ENCODE results near the gene SH3BP4. TPM values are rescaled to one million over a fixed set of nuclear protein-coding genes. Genes with fewer than 3 reads are reported as not detected.

SH3BP4 gene
- total RNA-seq, 1 donor from 2014 or later: 37.1 TPM

GRCh38 chr2:235044501-235045271 lies 92.9 kb downstream of the SH3BP4 start:
- Mint-ChIP-seq H3K4me1 (peaks cover 15% of the 10 kb centered on the region), H3K4me3 (no peak overlapping the region), H3K9me3 (no peaks in the 10 kb centered on the region), H3K36me3 (ENCODE audit: low read depth) (peaks cover 20% of the 10 kb centered on the region), H3K27ac (ENCODE audit: unreplicated experiment) (peak overlapping the region; percentile 67), H3K27me3 (ENCODE audit: low read depth) (no peaks in the 10 kb centered on the region)
- TF ChIP-seq CTCF (conservative IDR thresholded peaks at IDR 0.05): no peak
- no peak for DNase-seq (ENCODE audit: low read depth, low spot score)

- H3K36me3 Mint-ChIP-seq (ENCODE audit: low read depth): peaks cover 20% of the 10 kb centered on the region
- no peak overlapping the region for H3K27ac Mint-ChIP-seq (ENCODE audit: unreplicated experiment)
- H3K27me3 Mint-ChIP-seq (ENCODE audit: low read depth): no peaks in the 10 kb centered on the region
- H3K9me3 Mint-ChIP-seq: no peaks in the 10 kb centered on the region
- no peak overlapping the region for H3K4me3 Mint-ChIP-seq
- no peak for TF ChIP-seq CTCF (conservative IDR thresholded peaks at IDR 0.05)
- no peak for DNase-seq (ENCODE audit: low read depth, low spot score)
- H3K4me1 Mint-ChIP-seq: peaks cover 15% of the 10 kb centered on the region
Measured at GRCh38 chr2:235045336-235045972, 93.6 kb downstream of the SH3BP4 start.

GRCh38 chr2:235045973-235046343 lies 94.1 kb downstream of the SH3BP4 start:
- Mint-ChIP-seq H3K36me3 (ENCODE audit: low read depth) (peaks cover 16% of the 10 kb centered on the region), H3K27ac (ENCODE audit: unreplicated experiment) (no peak overlapping the region), H3K27me3 (ENCODE audit: low read depth) (no peaks in the 10 kb centered on the region), H3K4me1 (peaks cover 17% of the 10 kb centered on the region), H3K9me3 (no peaks in the 10 kb centered on the region), H3K4me3 (no peak overlapping the region)
- DNase-seq (ENCODE audit: low read depth, low spot score): no peak
- TF ChIP-seq CTCF (conservative IDR thresholded peaks at IDR 0.05): no peak

- Mint-ChIP-seq H3K4me3 (no peak overlapping the region), H3K36me3 (ENCODE audit: low read depth) (peaks cover 14% of the 10 kb centered on the region), H3K27me3 (ENCODE audit: low read depth) (no peaks in the 10 kb centered on the region), H3K27ac (ENCODE audit: unreplicated experiment) (peak overlapping the region; percentile 67), H3K9me3 (no peaks in the 10 kb centered on the region), H3K4me1 (peaks cover 23% of the 10 kb centered on the region)
- TF ChIP-seq CTCF (conservative IDR thresholded peaks at IDR 0.05): no peak
- no peak for DNase-seq (ENCODE audit: low read depth, low spot score)
Measured at GRCh38 chr2:235046589-235046988, 94.8 kb downstream of the SH3BP4 start.

DNA sequence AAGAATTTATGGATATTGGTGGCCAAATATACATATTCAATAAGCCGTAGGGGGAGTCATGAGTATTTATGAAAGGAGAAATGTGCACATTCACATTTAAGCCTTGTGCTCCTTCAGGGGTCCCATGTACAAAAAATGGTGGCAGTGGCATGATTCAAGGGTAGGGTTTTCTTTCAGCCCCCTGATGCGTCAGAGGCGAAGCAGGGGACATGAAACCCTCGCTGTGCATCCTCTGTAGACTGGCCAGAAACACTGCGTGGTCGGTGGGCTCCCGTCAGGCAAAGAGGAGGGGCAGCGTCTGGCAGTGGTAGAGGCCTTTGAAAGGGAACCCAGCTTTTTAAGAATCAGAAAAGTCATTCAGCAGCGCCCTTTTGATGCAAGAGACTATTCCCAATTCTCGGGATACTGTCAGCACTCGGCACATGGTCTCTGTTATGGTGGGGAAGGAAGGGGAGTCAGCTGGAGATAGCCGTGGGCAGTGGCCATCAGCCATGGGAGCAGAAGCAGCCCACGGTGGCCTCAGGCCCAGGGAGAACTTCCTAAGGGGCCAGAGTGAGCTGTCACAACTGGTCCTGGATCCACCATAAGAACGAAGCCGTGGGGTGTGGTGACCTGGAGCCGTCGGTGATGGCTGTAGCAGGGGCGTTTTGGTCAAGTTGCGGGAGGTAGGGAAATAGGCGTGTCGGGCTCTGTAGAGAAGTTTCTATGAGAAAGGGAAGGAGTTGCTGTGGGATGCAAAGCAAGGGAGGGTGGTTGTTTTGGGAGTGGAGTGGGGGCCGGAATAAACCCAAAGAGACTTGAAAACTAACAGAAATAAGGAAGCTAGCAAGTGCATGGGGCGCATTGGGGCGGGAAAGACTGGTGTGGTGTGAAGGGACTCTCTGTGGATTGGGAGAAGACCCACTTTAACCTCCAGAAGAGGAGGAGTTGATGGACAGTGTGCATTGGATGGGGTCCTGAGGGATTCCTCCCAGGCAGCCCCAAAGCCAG lies 95.6 kb downstream of the SH3BP4 start:
- Mint-ChIP-seq H3K36me3 (ENCODE audit: low read depth) (peaks cover 17% of the 10 kb centered on the region), H3K4me3 (no peak overlapping the region), H3K27ac (ENCODE audit: unreplicated experiment) (peak overlapping the region; percentile 57)

More for the DNA sequence above, 95.6 kb downstream of the SH3BP4 start:
- TF ChIP-seq CTCF (conservative IDR thresholded peaks at IDR 0.05): no peak
- Mint-ChIP-seq H3K4me1 (peaks cover 30% of the 10 kb centered on the region), H3K27me3 (ENCODE audit: low read depth) (no peaks in the 10 kb centered on the region), H3K9me3 (no peaks in the 10 kb centered on the region)
- DNase-seq (ENCODE audit: low read depth, low spot score): no peak

Measured in neural crest cell (in vitro differentiated cells).